Measurements from ENCODE around the gene ATL2.

GRCh38 chr2:38266382-38267061 lies 110.6 kb downstream of the ATL2 start:
- TF ChIP-seq RXRA (IDR thresholded peaks at IDR 0.05; ENCODE audit: insufficient read depth, low read depth, low read length) (no peak), POLR2A (IDR thresholded peaks at IDR 0.05; ENCODE audit: control extremely low read depth in 1 of 2, low read depth in 2 of 2, low read length in 2 of 2) (no peak), HDAC2 (IDR thresholded peaks at IDR 0.05; ENCODE audit: borderline replicate concordance in 1 of 2, low read depth in 2 of 2, low read length in 2 of 2) (no peak), TBP (IDR thresholded peaks at IDR 0.05; ENCODE audit: low read depth, low read length) (no peak), MAX (IDR thresholded peaks at IDR 0.05) (no peak), TEAD4 (IDR thresholded peaks at IDR 0.05; ENCODE audit: low read depth, low read length) (no peak), CTCF (IDR thresholded peaks at IDR 0.05; ENCODE audit: control extremely low read depth in 1 of 3, insufficient read depth in 1 of 3, low read depth in 1 of 3, low read length in 3 of 3) (no peak), POLR2AphosphoS5 (IDR thresholded peaks at IDR 0.05; ENCODE audit: low read depth, low read length) (no peak), RAD21 (IDR thresholded peaks at IDR 0.05 in 1 of 2, conservative IDR thresholded peaks at IDR 0.05 in 1 of 2; ENCODE audit: low read depth in 2 of 2, low read length in 2 of 2) (no peak), RNF2 (IDR thresholded peaks at IDR 0.05; ENCODE audit: borderline replicate concordance, low read depth, low read length, missing control alignments, poor library complexity, severe bottlenecking) (no peak), YY1 (IDR thresholded peaks at IDR 0.05; ENCODE audit: low read depth, low read length) (no peak)

All from H1 (cell line).